Liver (tissue), 9 donors: ENCODE measurements around the gene TMEM200B. TPM values are rescaled to one million over a fixed set of nuclear protein-coding genes. Genes with fewer than 3 reads are reported as not detected.

Experiments used
- DNase-seq: peaks from one replicate; pipeline ENCODE4 v3.0.0-alpha.2; 2017; ENCODE audit warnings: low spot score
- H3K27ac ChIP-seq, 2 donors: one replicate each; pipeline ENCODE4 v1.7.0; 2013; ENCODE audit warnings: inconsistent platforms in 2 of 2, low read length in 2 of 2, control low read depth in 1 of 2, low read depth in 1 of 2, mild to moderate bottlenecking in 1 of 2
- H3K27me3 ChIP-seq, 4 donors: one replicate each; pipeline versions ENCODE4 v1.6.1 to v1.7.0; 2013; ENCODE audit warnings: low read length in 3 of 4, inconsistent platforms in 1 of 4, mild to moderate bottlenecking in 1 of 4, moderate library complexity in 1 of 4; ENCODE audit not compliant: control insufficient read depth in 4 of 4, insufficient read depth in 4 of 4
- H3K36me3 ChIP-seq, 4 donors: one replicate each; pipeline versions ENCODE4 v1.6.1 to v1.7.0; 2013; ENCODE audit warnings: low read length in 3 of 4, mild to moderate bottlenecking in 3 of 4, low read depth in 1 of 4, moderate library complexity in 1 of 4; ENCODE audit not compliant: control insufficient read depth in 4 of 4, insufficient read depth in 3 of 4
- H3K4me1 ChIP-seq, 4 donors: one replicate each; pipeline versions ENCODE4 v1.6.1 to v1.7.0; 2013; ENCODE audit warnings: low read length in 3 of 4, mild to moderate bottlenecking in 3 of 4, moderate library complexity in 1 of 4; ENCODE audit not compliant: control insufficient read depth in 4 of 4, insufficient read depth in 4 of 4
- H3K4me3 ChIP-seq, 3 donors: one replicate each; pipeline versions ENCODE4 v1.6.1 to v1.7.0; 2013; ENCODE audit warnings: low read length in 3 of 3, control low read depth in 1 of 3, low read depth in 1 of 3, mild to moderate bottlenecking in 1 of 3
- H3K9ac ChIP-seq, 2 donors: one replicate each; pipeline ENCODE4 v1.7.0; 2013; ENCODE audit warnings: low read length in 2 of 2, mild to moderate bottlenecking in 2 of 2, moderate library complexity in 2 of 2, control low read depth in 1 of 2, low read depth in 1 of 2
- H3K9me3 ChIP-seq, 4 donors: one replicate each; pipeline versions ENCODE4 v1.6.1 to v1.7.0; 2013; ENCODE audit warnings: low read length in 3 of 4; ENCODE audit not compliant: control insufficient read depth in 4 of 4
- ATF3 ChIP-seq: IDR thresholded peaks from 2 replicates; pipeline ENCODE4 v1.6.1; 2016; ENCODE audit warnings: antibody characterized with exemption
- CTCF ChIP-seq: fragments of 150-350 bp; IDR thresholded peaks from 2 replicates; pipeline ENCODE4 v1.5.1; 2017; ENCODE audit warnings: improper control_type of control experiment, low read depth, low read length; ENCODE audit not compliant: missing input control
- EGR1 ChIP-seq, 2 donors: IDR thresholded peaks; 2 replicates each; pipeline ENCODE4 v1.6.1; 2016 to 2018; ENCODE audit warnings: antibody characterized with exemption in 2 of 2, low read depth in 2 of 2
- FOXA1 ChIP-seq: IDR thresholded peaks from 2 replicates; pipeline ENCODE4 v1.6.1; 2016; ENCODE audit warnings: antibody characterized with exemption
- FOXA2 ChIP-seq: IDR thresholded peaks from 2 replicates; pipeline ENCODE4 v1.6.1; 2016; ENCODE audit warnings: antibody characterized with exemption
- GABPA ChIP-seq, 2 donors: IDR thresholded peaks in 1 of 2; conservative IDR thresholded peaks in 1 of 2; 2 replicates each; pipeline ENCODE4 v1.6.1; 2016; ENCODE audit warnings: antibody characterized with exemption in 2 of 2, mild to moderate bottlenecking in 1 of 2, moderate library complexity in 1 of 2
- HNF4A ChIP-seq, 2 donors: conservative IDR thresholded peaks; 2 replicates each; pipeline ENCODE4 v1.6.1; 2016; ENCODE audit warnings: antibody characterized with exemption in 2 of 2, mild to moderate bottlenecking in 2 of 2
- HNF4G ChIP-seq: IDR thresholded peaks from 2 replicates; pipeline ENCODE4 v1.6.1; 2016; ENCODE audit warnings: antibody characterized with exemption
- JUND ChIP-seq, 2 donors: IDR thresholded peaks; 2 replicates each; pipeline ENCODE4 v1.6.1; 2016; ENCODE audit warnings: antibody characterized with exemption in 2 of 2
- NR2F2 ChIP-seq: IDR thresholded peaks from 2 replicates; pipeline ENCODE4 v1.6.1; 2016; ENCODE audit warnings: antibody characterized with exemption
- RAD21 ChIP-seq, 2 donors: IDR thresholded peaks; 2 replicates each; pipeline ENCODE4 v1.6.1; 2016; ENCODE audit warnings: antibody characterized with exemption in 2 of 2, mild to moderate bottlenecking in 2 of 2
- REST ChIP-seq: IDR thresholded peaks from 2 replicates; pipeline ENCODE4 v1.6.1; 2016; ENCODE audit warnings: antibody characterized with exemption, mild to moderate bottlenecking
- RXRA ChIP-seq, 2 donors: IDR thresholded peaks; 2 replicates each; pipeline ENCODE4 v1.6.1; 2017 to 2018; ENCODE audit warnings: antibody characterized with exemption in 2 of 2, mild to moderate bottlenecking in 1 of 2
- SP1 ChIP-seq: IDR thresholded peaks from 2 replicates; pipeline ENCODE4 v1.6.1; 2018; ENCODE audit warnings: antibody characterized with exemption, mild to moderate bottlenecking
- TAF1 ChIP-seq: conservative IDR thresholded peaks from 2 replicates; pipeline ENCODE4 v1.6.1; 2016; ENCODE audit warnings: antibody characterized with exemption, mild to moderate bottlenecking
- YY1 ChIP-seq: IDR thresholded peaks from 2 replicates; pipeline ENCODE4 v1.6.1; 2016; ENCODE audit warnings: antibody characterized with exemption, mild to moderate bottlenecking
- WGBS: extraction: QIAGEN DNeasy Blood & Tissue Kit; methylation state at CpG from one replicate; pipeline ENCODE4 v1.1.7; 2013; 5-methylcytosine and 5-hydroxymethylcytosine counted together
- polyA plus RNA-seq, 2 donors: library from polyadenylated mRNA; stranded (reverse) in 1 of 2; unstranded in 1 of 2; fragments of 200-250 nt in 1 of 2; fragments of >200 nt in 1 of 2; fragmentation: Nextera tagmentation in 1 of 2; extraction: Ambion mirVana in 1 of 2; gene quantifications; one replicate each; pipeline versions ENCODE4 v1.2.1 to v1.2.3, GENCODE V29; 2013 to 2015
- total RNA-seq, 2 donors: library from RNA; depleted of rRNA; stranded (reverse); fragments of >200 nt; gene quantifications; one replicate each; pipeline ENCODE4 v1.2.3, GENCODE V29; 2014
- TF ChIP-seq, protein P1 (sequence below): IDR thresholded peaks from 2 replicates; pipeline ENCODE4 v1.6.1; 2016; ENCODE audit warnings: antibody characterized with exemption
- TF ChIP-seq, protein P2 (sequence below): IDR thresholded peaks from 2 replicates; pipeline ENCODE4 v1.6.1; 2016; ENCODE audit warnings: antibody characterized with exemption
- donor health status: healthy.
- donor health status: healthy.
- donor health status: healthy.
- donor health status: healthy.
- donor health status: healthy.

TMEM200B gene
- total and polyA plus RNA-seq, 4 donors: 0.84 to 4.5 (median 1.5) TPM

DNA sequence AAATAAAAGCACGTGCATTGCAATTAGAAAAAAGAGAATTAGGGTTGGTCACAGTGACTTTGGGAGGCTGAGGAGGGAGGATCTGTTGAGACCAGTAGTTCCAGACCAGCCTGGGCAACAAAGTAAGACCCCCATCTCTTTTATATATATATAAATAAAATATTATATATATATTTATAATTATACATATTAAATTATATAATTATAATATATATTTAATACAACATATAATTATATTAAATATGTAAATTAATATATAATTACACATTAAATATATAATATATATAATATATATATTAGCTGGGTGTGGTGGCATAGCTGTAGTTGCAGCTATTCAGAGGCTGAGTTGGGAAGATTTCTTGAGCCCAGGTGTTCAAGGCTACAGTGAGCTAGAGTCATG, 23.2 kb downstream of the TMEM200B start:
- no peak for TF ChIP-seq HNF4G
- no peak for TF ChIP-seq HNF4A (conservative IDR thresholded peaks at IDR 0.05)
- TF ChIP-seq, protein P1, sequence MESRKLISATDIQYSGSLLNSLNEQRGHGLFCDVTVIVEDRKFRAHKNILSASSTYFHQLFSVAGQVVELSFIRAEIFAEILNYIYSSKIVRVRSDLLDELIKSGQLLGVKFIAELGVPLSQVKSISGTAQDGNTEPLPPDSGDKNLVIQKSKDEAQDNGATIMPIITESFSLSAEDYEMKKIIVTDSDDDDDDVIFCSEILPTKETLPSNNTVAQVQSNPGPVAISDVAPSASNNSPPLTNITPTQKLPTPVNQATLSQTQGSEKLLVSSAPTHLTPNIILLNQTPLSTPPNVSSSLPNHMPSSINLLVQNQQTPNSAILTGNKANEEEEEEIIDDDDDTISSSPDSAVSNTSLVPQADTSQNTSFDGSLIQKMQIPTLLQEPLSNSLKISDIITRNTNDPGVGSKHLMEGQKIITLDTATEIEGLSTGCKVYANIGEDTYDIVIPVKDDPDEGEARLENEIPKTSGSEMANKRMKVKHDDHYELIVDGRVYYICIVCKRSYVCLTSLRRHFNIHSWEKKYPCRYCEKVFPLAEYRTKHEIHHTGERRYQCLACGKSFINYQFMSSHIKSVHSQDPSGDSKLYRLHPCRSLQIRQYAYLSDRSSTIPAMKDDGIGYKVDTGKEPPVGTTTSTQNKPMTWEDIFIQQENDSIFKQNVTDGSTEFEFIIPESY: no peak
- TF ChIP-seq FOXA2: no peak
- no peak for TF ChIP-seq TAF1
- no peak for TF ChIP-seq FOXA1
- no peak for TF ChIP-seq REST
- TF ChIP-seq JUND (IDR thresholded peaks at IDR 0.05): no peak
- no peak for TF ChIP-seq RXRA (IDR thresholded peaks at IDR 0.05)
- TF ChIP-seq CTCF: no peak
- TF ChIP-seq RAD21 (IDR thresholded peaks at IDR 0.05): no peak
- TF ChIP-seq, protein P2, sequence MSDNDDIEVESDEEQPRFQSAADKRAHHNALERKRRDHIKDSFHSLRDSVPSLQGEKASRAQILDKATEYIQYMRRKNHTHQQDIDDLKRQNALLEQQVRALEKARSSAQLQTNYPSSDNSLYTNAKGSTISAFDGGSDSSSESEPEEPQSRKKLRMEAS: no peak
- TF ChIP-seq SP1: no peak
- no peak for TF ChIP-seq NR2F2
- no peak for TF ChIP-seq YY1
- TF ChIP-seq GABPA (IDR thresholded peaks at IDR 0.05 in 1 of 2, conservative IDR thresholded peaks at IDR 0.05 in 1 of 2): no peak
- TF ChIP-seq ATF3: no peak
- TF ChIP-seq EGR1 (IDR thresholded peaks at IDR 0.05; ENCODE audit: low read depth in 2 of 2): no peak
- Histone ChIP-seq H3K36me3 (peaks cover 1 to 11% (median 3%) of the 10 kb centered on the region in 4 donors), H3K4me1 (no peaks in the 10 kb centered on the region), H3K4me3 (no peak overlapping the region), H3K27ac (no peak overlapping the region), H3K27me3 (no peaks in the 10 kb centered on the region), H3K9me3 (no peaks in the 10 kb centered on the region), H3K9ac (no peak overlapping the region)
- DNase-seq: no peak
- WGBS: 98% methylated on average over 1 of the region's 1 CpG
